H9 (cell line): Measurements from ENCODE around the gene ATAD3C. TPM values are rescaled to one million over a fixed set of nuclear protein-coding genes. Genes with fewer than 3 reads are reported as not detected.
A peak's percentile ranks its signal among the peaks of the same experiment; 100 is the strongest.

Source experiments
- DNase-seq: peaks from one replicate; pipeline ENCODE4 v3.0.0-alpha.2; 2017
- H2AFZ ChIP-seq: one replicate; pipeline ENCODE4 v1.6.1; 2013; ENCODE audit warnings: mild to moderate bottlenecking, low read length, control low read depth, moderate library complexity
- H2AK5ac ChIP-seq: 2 replicates; pipeline ENCODE4 v1.6.1; 2013; ENCODE audit warnings: low read length, control low read depth, mixed read lengths; ENCODE audit not compliant: insufficient read length
- H2BK120ac ChIP-seq: one replicate; pipeline ENCODE4 v1.6.1; 2013; ENCODE audit warnings: low read depth, mild to moderate bottlenecking, low read length, control low read depth, inconsistent platforms; ENCODE audit not compliant: poor library complexity, severe bottlenecking
- H2BK12ac ChIP-seq: 2 replicates; pipeline ENCODE4 v1.6.1; 2013; ENCODE audit warnings: low read length, control low read depth, mixed read lengths, low read depth; ENCODE audit not compliant: insufficient read length
- H2BK15ac ChIP-seq: 2 replicates; pipeline ENCODE4 v1.6.1; 2013; ENCODE audit warnings: low read depth, low read length, control low read depth
- H2BK20ac ChIP-seq: one replicate; pipeline ENCODE4 v1.6.1; 2013; ENCODE audit warnings: low read depth, mild to moderate bottlenecking, low read length, control low read depth, inconsistent platforms; ENCODE audit not compliant: poor library complexity, severe bottlenecking
- H2BK5ac ChIP-seq: 2 replicates; pipeline ENCODE4 v1.6.1; 2013; ENCODE audit warnings: low read length, control low read depth, mixed read lengths; ENCODE audit not compliant: insufficient read length
- H3K14ac ChIP-seq: 2 replicates; pipeline ENCODE4 v1.6.1; 2013; ENCODE audit warnings: low read length, control low read depth; ENCODE audit not compliant: insufficient read depth
- H3K18ac ChIP-seq: 2 replicates; pipeline ENCODE4 v1.6.1; 2013; ENCODE audit warnings: low read depth, mild to moderate bottlenecking, mixed read lengths, low read length, control low read depth; ENCODE audit not compliant: insufficient read length
- H3K23ac ChIP-seq: 2 replicates; pipeline ENCODE4 v1.6.1; 2013; ENCODE audit warnings: low read length, control low read depth, mixed read lengths, low read depth; ENCODE audit not compliant: insufficient read length
- H3K23me2 ChIP-seq: 2 replicates; pipeline ENCODE4 v1.6.1; 2013; ENCODE audit warnings: low read depth, mild to moderate bottlenecking, mixed read lengths, low read length, control low read depth; ENCODE audit not compliant: insufficient read length, poor library complexity, severe bottlenecking
- H3K27ac ChIP-seq: 2 replicates; pipeline ENCODE4 v1.5.1; 2013; ENCODE audit warnings: low read length, control low read depth, mixed read lengths, low read depth; ENCODE audit not compliant: insufficient read length
- H3K27me3 ChIP-seq: 2 replicates; pipeline ENCODE4 v1.6.1; 2013; ENCODE audit warnings: low read length, control low read depth, inconsistent platforms; ENCODE audit not compliant: insufficient read depth
- H3K4ac ChIP-seq: 2 replicates; pipeline ENCODE4 v1.6.1; 2013; ENCODE audit warnings: low read depth, mild to moderate bottlenecking, control low read depth, inconsistent platforms, low read length, moderate library complexity
- H3K4me1 ChIP-seq: 2 replicates; pipeline ENCODE4 v1.6.1; 2013; ENCODE audit warnings: low read length, control low read depth, inconsistent platforms; ENCODE audit not compliant: insufficient read depth
- H3K4me2 ChIP-seq: 2 replicates; pipeline ENCODE4 v1.6.1; 2013; ENCODE audit warnings: low read length, control low read depth, mixed read lengths; ENCODE audit not compliant: insufficient read length, insufficient read depth
- H3K56ac ChIP-seq: 2 replicates; pipeline ENCODE4 v1.6.1; 2013; ENCODE audit warnings: low read depth, mild to moderate bottlenecking, mixed read lengths, low read length, control low read depth; ENCODE audit not compliant: insufficient read length
- H3K79me1 ChIP-seq: 2 replicates; pipeline ENCODE4 v1.6.1; 2013; ENCODE audit warnings: low read depth, mild to moderate bottlenecking, moderate library complexity, low read length, control low read depth, inconsistent platforms; ENCODE audit not compliant: insufficient read depth, poor library complexity, severe bottlenecking
- H3K79me2 ChIP-seq: 2 replicates; pipeline ENCODE4 v1.6.1; 2013; ENCODE audit warnings: low read length, control low read depth, inconsistent platforms; ENCODE audit not compliant: insufficient read depth
- H3K9ac ChIP-seq: 2 replicates; pipeline ENCODE4 v1.6.1; 2013; ENCODE audit warnings: low read length, control low read depth, mixed read lengths; ENCODE audit not compliant: insufficient read length; ENCODE audit errors: extremely low read depth
- H3K9me3 ChIP-seq: one replicate; pipeline ENCODE4 v1.6.1; 2013; ENCODE audit warnings: low read depth, low read length, inconsistent platforms; ENCODE audit not compliant: control insufficient read depth
- H3T11ph ChIP-seq: one replicate; pipeline ENCODE4 v1.6.1; 2013; ENCODE audit warnings: mild to moderate bottlenecking, low read length, control low read depth, inconsistent platforms
- H4K20me1 ChIP-seq: one replicate; pipeline ENCODE4 v1.6.1; 2013; ENCODE audit not compliant: control insufficient read depth, insufficient read length, insufficient read depth
- H4K5ac ChIP-seq: 2 replicates; pipeline ENCODE4 v1.6.1; 2013; ENCODE audit warnings: low read depth, mild to moderate bottlenecking, mixed read lengths, low read length, control low read depth; ENCODE audit not compliant: insufficient read length
- H4K8ac ChIP-seq: replicated peaks from 2 replicates; pipeline ENCODE4 v1.6.1; 2013; ENCODE audit warnings: low read length, control low read depth, mixed read lengths, low read depth; ENCODE audit not compliant: insufficient read length
- H4K91ac ChIP-seq: 2 replicates; pipeline ENCODE4 v1.6.1; 2013; ENCODE audit warnings: low read depth, mild to moderate bottlenecking, moderate library complexity, mixed read lengths, low read length, control low read depth; ENCODE audit not compliant: insufficient read length
- H3K27ac Mint-ChIP-seq, 3 experiments: 2 replicates in 2 of 3; 3 replicates in 1 of 3; pipeline ENCODE4 v1.8.0; 2020 to 2021; ENCODE audit warnings: mixed read lengths in 3 of 3, mild to moderate bottlenecking in 1 of 3, moderate library complexity in 1 of 3
- H3K27me3 Mint-ChIP-seq: 2 replicates; pipeline ENCODE4 v1.8.0; 2021; ENCODE audit warnings: low read depth, mild to moderate bottlenecking, moderate library complexity, mixed read lengths
- H3K36me3 Mint-ChIP-seq, 3 experiments: 2 replicates in 2 of 3; 3 replicates in 1 of 3; pipeline ENCODE4 v1.8.0; 2020 to 2021; ENCODE audit warnings: low read depth in 3 of 3, mixed read lengths in 3 of 3; ENCODE audit not compliant: insufficient read depth in 1 of 3
- H3K4me1 Mint-ChIP-seq, 2 experiments: 2 replicates each; pipeline ENCODE4 v1.8.0; 2020; ENCODE audit warnings: mixed read lengths in 2 of 2
- H3K4me3 Mint-ChIP-seq, 2 experiments: 2 replicates in 1 of 2; 3 replicates in 1 of 2; pipeline ENCODE4 v1.8.0; 2020 to 2021; ENCODE audit warnings: mild to moderate bottlenecking in 2 of 2, mixed read lengths in 2 of 2, moderate library complexity in 1 of 2
- H3K9me3 Mint-ChIP-seq, 2 experiments: 2 replicates in 1 of 2; 3 replicates in 1 of 2; pipeline ENCODE4 v1.8.0; 2020; ENCODE audit warnings: mild to moderate bottlenecking in 2 of 2, mixed read lengths in 2 of 2, moderate library complexity in 1 of 2
- CTCF ChIP-seq: fragments of 200-600 bp; sonication (generic); conservative IDR thresholded peaks from 3 replicates; pipeline ENCODE4 v1.8.0; 2021; ENCODE audit warnings: antibody characterized with exemption, mild to moderate bottlenecking
- WGBS: extraction: QIAGEN DNeasy Blood & Tissue Kit; methylation state at CpG from one replicate; pipeline ENCODE4 v1.1.7; 2013; ENCODE audit warnings: missing lambda C conversion rate, low lambda C conversion rate, mixed read lengths; ENCODE audit not compliant: insufficient read length; ENCODE audit errors: extremely low coverage; 5-methylcytosine and 5-hydroxymethylcytosine counted together
- total RNA-seq: library from RNA; stranded (reverse); gene quantifications from 2 replicates; pipeline ENCODE4 v1.2.1, GENCODE V29; 2021

ATAD3C gene
- total RNA-seq, 1 experiment from 2014 or later = 7.7 TPM

GRCh38 chr1:1427820-1428148 is 21.7 kb upstream of the ATAD3C start:
- Histone ChIP-seq H2BK120ac (no peak overlapping the region), H3K27ac (no peak overlapping the region), H2AFZ (no peak overlapping the region), H3K23ac (no peak overlapping the region), H3K27me3 (no peaks in the 10 kb centered on the region), H4K20me1 (no peaks in the 10 kb centered on the region), H3T11ph (no peak overlapping the region), H2BK12ac (no peak overlapping the region), H4K8ac (no peak overlapping the region), H4K91ac (no peak overlapping the region), H3K9me3 (no peaks in the 10 kb centered on the region), H3K9ac (no peak overlapping the region), H3K79me1 (no peaks in the 10 kb centered on the region), H3K14ac (peak overlapping the region; percentile 80; the same call in 1 of the 2 replicates), H3K79me2 (no peaks in the 10 kb centered on the region), H3K4ac (no peak overlapping the region), H2BK20ac (no peak overlapping the region), H3K23me2 (peaks cover 3% of the 10 kb centered on the region), H2BK5ac (no peak overlapping the region), H3K4me1 (peaks cover 3% of the 10 kb centered on the region; the same call in 1 of the 2 replicates), H4K5ac (no peak overlapping the region), H3K4me2 (no peak overlapping the region), H3K56ac (no peak overlapping the region), H2BK15ac (no peak overlapping the region), H3K18ac (no peak overlapping the region), H2AK5ac (no peak overlapping the region)
- Mint-ChIP-seq H3K36me3 (peaks cover 3 to 5% (median 4%) of the 10 kb centered on the region in 3 experiments; a peak in 6 of 7 replicates), H3K27ac (no peak overlapping the region), H3K4me1 (peaks cover 32 to 48% of the 10 kb centered on the region in 2 experiments), H3K27me3 (no peaks in the 10 kb centered on the region), H3K4me3 (0 out of 5 replicates have a peak overlapping the region, but pooled peaks of 1 of the 2 experiments have one; percentile 31), H3K9me3 (peaks cover 3 to 4% of the 10 kb centered on the region in 2 experiments; a peak in 4 of 5 replicates)
- peak; percentile 33 for DNase-seq
- no peak for TF ChIP-seq CTCF
- WGBS = no CpG with 5 or more reads among the region's 22 CpGs
